SU-DHL-6 (cell line): Measurements from ENCODE around the gene LSP1.

Experiments used
- H2AFZ ChIP-seq: fragments of 200-600 bp; sonication (generic); 2 replicates; pipeline ENCODE4 v1.6.1; 2014; ENCODE audit warnings: low read depth, mild to moderate bottlenecking, moderate library complexity, mixed read lengths, antibody characterized with exemption, low read length; ENCODE audit not compliant: severe bottlenecking
- H3F3A ChIP-seq: fragments of 200-600 bp; shearing (Covaris generic); 2 replicates; pipeline ENCODE4 v1.6.0; 2016; ENCODE audit warnings: antibody characterized with exemption, mild to moderate bottlenecking; ENCODE audit not compliant: insufficient read depth
- H3K27ac ChIP-seq: fragments of 200-600 bp; sonication (generic); 2 replicates; pipeline ENCODE4 v1.5.1; 2016; ENCODE audit warnings: low read depth, mild to moderate bottlenecking, low read length, moderate library complexity, mixed read lengths
- H3K27me3 ChIP-seq: fragments of 200-600 bp; sonication (generic), shearing (Covaris generic); 2 replicates; pipeline ENCODE4 v1.6.0; 2014; ENCODE audit warnings: mild to moderate bottlenecking, low read length
- H3K36me3 ChIP-seq: fragments of 200-600 bp; sonication (generic); 2 replicates; pipeline ENCODE4 v1.6.1; 2014; ENCODE audit warnings: mild to moderate bottlenecking, low read length, mixed read lengths
- H3K4me2 ChIP-seq: fragments of 300-600, 200-600 bp; shearing (Covaris generic), sonication (generic); 2 replicates; pipeline ENCODE4 v1.6.0; 2014; ENCODE audit warnings: low read length, low read depth, mild to moderate bottlenecking; ENCODE audit not compliant: poor library complexity, severe bottlenecking
- H3K4me3 ChIP-seq: fragments of 200-600 bp; sonication (generic); 2 replicates; pipeline ENCODE4 v1.5.1; 2014; ENCODE audit warnings: antibody characterized with exemption, low read length, mild to moderate bottlenecking, mixed read lengths; ENCODE audit not compliant: insufficient read depth, poor library complexity, severe bottlenecking
- H3K79me2 ChIP-seq: fragments of 200-600 bp; sonication (generic); 2 replicates; pipeline ENCODE4 v1.6.1; 2014; ENCODE audit warnings: mild to moderate bottlenecking, low read length, moderate library complexity; ENCODE audit not compliant: insufficient read depth
- H3K9ac ChIP-seq: fragments of 200-600 bp; sonication (generic); 2 replicates; pipeline ENCODE4 v1.7.0; 2014; ENCODE audit warnings: mild to moderate bottlenecking, low read length
- H3K9me2 ChIP-seq: fragments of 200-600 bp; sonication (generic); replicated peaks from 2 replicates; pipeline ENCODE4 v1.6.1; 2014; ENCODE audit warnings: low read length; ENCODE audit not compliant: insufficient read depth
- H3K9me3 ChIP-seq: fragments of 200-600 bp; sonication (generic); 2 replicates; pipeline ENCODE4 v1.6.1; 2014; ENCODE audit warnings: low read length, mixed read lengths; ENCODE audit not compliant: insufficient read depth
- H4K20me1 ChIP-seq: fragments of 200-600 bp; sonication (generic); 2 replicates; pipeline ENCODE4 v1.6.1; 2014; ENCODE audit warnings: low read depth, mild to moderate bottlenecking, antibody characterized with exemption, low read length, moderate library complexity, mixed read lengths
- EZH2phosphoT487 ChIP-seq: fragments of 200-600 bp; sonication (generic), shearing (Covaris generic); conservative IDR thresholded peaks from 2 replicates; pipeline ENCODE4 v1.6.1; 2018; ENCODE audit warnings: mild to moderate bottlenecking, antibody characterized with exemption, low read length, moderate library complexity, mixed read lengths
- TF ChIP-seq, protein P1 (sequence below): fragments of 200-600 bp; sonication (generic); IDR thresholded peaks from one replicate; pipeline ENCODE4 v1.5.1; 2017; ENCODE audit warnings: antibody characterized with exemption, mild to moderate bottlenecking, low read length, moderate library complexity; ENCODE audit not compliant: insufficient read depth, poor library complexity, severe bottlenecking

The LSP1 gene

DNA sequence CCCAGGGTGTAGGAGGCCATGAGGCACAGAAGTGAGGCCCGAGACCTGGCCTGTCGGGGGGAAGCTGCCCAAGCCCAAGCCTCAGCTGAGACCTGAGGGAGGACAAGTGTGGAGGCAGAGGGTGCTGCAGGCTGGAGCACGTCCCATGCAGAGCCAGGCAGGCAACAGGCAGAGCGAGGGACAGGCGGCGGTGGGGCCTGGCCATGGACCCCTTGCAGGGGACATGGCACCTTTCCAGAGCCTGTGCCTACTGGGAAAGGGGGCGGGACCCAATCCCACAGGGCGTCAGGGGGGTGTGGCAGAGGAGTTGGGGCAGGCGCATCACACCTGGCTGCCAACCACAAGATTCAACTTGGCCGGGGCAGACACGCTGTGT is 9.8 kb upstream of the LSP1 start:
- Histone ChIP-seq H3K4me2 (no peak overlapping the region), H2AFZ (no peak overlapping the region), H3F3A (0 out of 2 replicates have a peak, but pooled peaks cover 4% of the 10 kb centered on the region), H3K9me2 (no peaks in the 10 kb centered on the region), H4K20me1 (no peaks in the 10 kb centered on the region), H3K9ac (no peak overlapping the region), H3K4me3 (no peak overlapping the region), H3K79me2 (no peaks in the 10 kb centered on the region), H3K27ac (no peak overlapping the region), H3K27me3 (no peaks in the 10 kb centered on the region), H3K36me3 (no peaks in the 10 kb centered on the region), H3K9me3 (no peaks in the 10 kb centered on the region)
- no peak for TF ChIP-seq EZH2phosphoT487
- TF ChIP-seq, protein P1, sequence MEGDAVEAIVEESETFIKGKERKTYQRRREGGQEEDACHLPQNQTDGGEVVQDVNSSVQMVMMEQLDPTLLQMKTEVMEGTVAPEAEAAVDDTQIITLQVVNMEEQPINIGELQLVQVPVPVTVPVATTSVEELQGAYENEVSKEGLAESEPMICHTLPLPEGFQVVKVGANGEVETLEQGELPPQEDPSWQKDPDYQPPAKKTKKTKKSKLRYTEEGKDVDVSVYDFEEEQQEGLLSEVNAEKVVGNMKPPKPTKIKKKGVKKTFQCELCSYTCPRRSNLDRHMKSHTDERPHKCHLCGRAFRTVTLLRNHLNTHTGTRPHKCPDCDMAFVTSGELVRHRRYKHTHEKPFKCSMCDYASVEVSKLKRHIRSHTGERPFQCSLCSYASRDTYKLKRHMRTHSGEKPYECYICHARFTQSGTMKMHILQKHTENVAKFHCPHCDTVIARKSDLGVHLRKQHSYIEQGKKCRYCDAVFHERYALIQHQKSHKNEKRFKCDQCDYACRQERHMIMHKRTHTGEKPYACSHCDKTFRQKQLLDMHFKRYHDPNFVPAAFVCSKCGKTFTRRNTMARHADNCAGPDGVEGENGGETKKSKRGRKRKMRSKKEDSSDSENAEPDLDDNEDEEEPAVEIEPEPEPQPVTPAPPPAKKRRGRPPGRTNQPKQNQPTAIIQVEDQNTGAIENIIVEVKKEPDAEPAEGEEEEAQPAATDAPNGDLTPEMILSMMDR = no peak

DNA sequence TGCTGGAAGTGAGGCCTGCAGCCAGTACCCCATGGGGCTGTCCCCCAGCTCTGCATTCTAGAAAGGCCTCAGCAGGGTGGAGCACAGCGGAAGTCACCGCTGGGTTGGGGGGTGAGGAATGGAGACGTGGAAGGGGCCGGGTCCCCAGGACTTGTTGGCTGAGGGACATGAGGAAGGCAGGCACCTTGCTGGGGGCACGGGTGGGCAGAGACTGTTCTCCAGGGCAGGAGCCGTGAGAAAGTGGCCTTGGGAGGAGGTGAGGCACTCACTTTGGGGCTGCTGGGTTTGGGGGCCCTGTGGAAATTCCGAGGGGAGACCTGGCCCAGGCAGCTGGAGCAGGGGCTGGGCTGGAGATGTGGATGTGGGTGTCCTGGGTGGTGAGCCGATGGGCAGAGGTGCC is 9.1 kb upstream of the LSP1 start:
- no peak overlapping the region for H3K9ac ChIP-seq
- H3K4me2 ChIP-seq = no peak overlapping the region
- no peaks in the 10 kb centered on the region for H3K9me2 ChIP-seq
- no peaks in the 10 kb centered on the region for H3K27me3 ChIP-seq
- H3K27ac ChIP-seq = no peak overlapping the region
- no peak for TF ChIP-seq EZH2phosphoT487
- TF ChIP-seq, protein P1 = no peak
- H3K9me3 ChIP-seq = no peaks in the 10 kb centered on the region
- no peaks in the 10 kb centered on the region for H4K20me1 ChIP-seq
- H3K4me3 ChIP-seq = no peak overlapping the region
- H2AFZ ChIP-seq = no peak overlapping the region
- no peaks in the 10 kb centered on the region for H3K36me3 ChIP-seq
- no peaks in the 10 kb centered on the region for H3K79me2 ChIP-seq
- 0 out of 2 replicates have a peak, but pooled peaks cover 4% of the 10 kb centered on the region for H3F3A ChIP-seq

DNA sequence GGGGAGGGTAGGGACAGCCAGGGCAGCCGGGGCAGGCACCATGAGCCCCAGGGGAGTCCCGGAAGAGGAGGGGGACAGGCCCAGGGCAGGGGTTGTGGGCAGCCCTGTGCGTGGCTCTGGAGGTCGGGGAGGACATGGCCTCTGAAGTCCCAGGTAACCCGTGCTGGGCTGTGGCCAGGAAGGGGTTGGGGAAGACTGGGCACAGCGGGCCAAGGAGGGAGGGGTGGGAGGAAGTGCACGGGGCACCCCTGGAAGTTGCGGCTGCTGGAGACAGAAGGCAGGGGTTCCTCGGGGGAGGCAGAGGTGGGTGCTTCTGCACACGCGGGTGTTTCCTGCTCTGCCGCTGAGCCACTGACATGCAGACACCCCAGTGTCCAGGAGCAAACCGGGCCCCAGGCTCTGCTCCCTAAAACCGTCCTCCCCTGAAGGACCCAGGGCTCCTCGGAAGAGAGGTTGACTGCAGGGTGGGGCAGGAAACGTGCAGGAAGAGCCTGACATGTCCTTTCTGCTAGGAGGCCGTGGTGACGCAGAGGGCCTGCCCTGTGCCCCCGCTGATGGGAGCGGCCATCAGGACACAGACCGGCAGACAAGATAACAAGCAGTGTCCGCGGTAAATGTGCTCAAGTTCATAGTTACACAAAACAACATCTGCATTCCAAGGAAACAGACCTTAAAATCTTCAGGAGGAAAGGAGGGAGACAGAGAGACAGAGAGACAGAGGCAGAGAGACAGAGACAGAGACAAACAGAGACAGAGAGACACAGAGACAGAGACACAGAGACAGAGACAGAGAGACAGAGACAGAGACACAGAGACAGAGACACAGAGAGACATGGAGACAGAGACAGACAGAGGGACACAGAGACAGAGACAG is 8.4 kb upstream of the LSP1 start:
- no peaks in the 10 kb centered on the region for H4K20me1 ChIP-seq
- H3K4me3 ChIP-seq = no peak overlapping the region
- no peak overlapping the region for H2AFZ ChIP-seq

More for the DNA sequence above, 8.4 kb upstream of the LSP1 start:
- no peak overlapping the region for H3K27ac ChIP-seq
- 0 out of 2 replicates have a peak, but pooled peaks cover 4% of the 10 kb centered on the region for H3F3A ChIP-seq
- no peaks in the 10 kb centered on the region for H3K27me3 ChIP-seq
- no peaks in the 10 kb centered on the region for H3K36me3 ChIP-seq
- no peaks in the 10 kb centered on the region for H3K9me2 ChIP-seq
- H3K9ac ChIP-seq = no peak overlapping the region
- H3K9me3 ChIP-seq = no peaks in the 10 kb centered on the region
- no peaks in the 10 kb centered on the region for H3K79me2 ChIP-seq
- H3K4me2 ChIP-seq = no peak overlapping the region
- TF ChIP-seq, protein P1 = no peak
- TF ChIP-seq EZH2phosphoT487 = no peak
